Endothelial cell of umbilical vein (primary cell): ENCODE measurements around the gene ARMH3. TPM values are rescaled to one million over a fixed set of nuclear protein-coding genes. Genes with fewer than 3 reads are reported as not detected.

Experiments used
- BruUV-seq: library from RNA; stranded (reverse); fragments of 400-500 nt; replicated peaks from 2 replicates; lab custom pipeline; 2021; lab: Mats Ljungman, UMichigan
- CTCF ChIA-PET: fragments of 300-600, 350-600 bp; sonication (Branson Sonifier 250); formaldehyde crosslinking; loops from one replicate; lab custom pipeline; 2021; ENCODE audit warnings: antibody characterized with exemption, inconsistent platforms; lab: Charles Lee
- POLR2A ChIA-PET: fragments of 300-600, 350-600 bp; sonication (Branson Sonifier 250); formaldehyde crosslinking; loops from one replicate; lab custom pipeline; 2021; ENCODE audit warnings: antibody characterized with exemption, inconsistent platforms; lab: Charles Lee
- DNase-seq: peaks from one replicate; pipeline ENCODE4 v3.0.0-alpha.2; 2011; ENCODE audit warnings: low read depth, low spot score
- FAIRE-seq: peaks from 2 replicates; lab custom pipeline; 2011; peaks lifted over from hg19 to GRCh38; lab: Jason Lieb, UNC
- H2AFZ ChIP-seq: 2 replicates; pipeline ENCODE4 v1.6.0; 2012; ENCODE audit warnings: low read depth, low read length, control low read depth, inconsistent platforms
- H3K27ac ChIP-seq: 2 replicates; pipeline ENCODE4 v1.5.1; 2011; ENCODE audit warnings: low read depth, mild to moderate bottlenecking, control low read depth, low read length, moderate library complexity; ENCODE audit not compliant: insufficient read depth
- H3K27me3 ChIP-seq, 2 experiments: 2 replicates each; pipeline versions ENCODE4 v1.6.0 to v1.6.1; 2011; ENCODE audit warnings: low read length in 2 of 2, mixed read lengths in 1 of 2; ENCODE audit not compliant: control insufficient read depth in 2 of 2, insufficient read depth in 2 of 2
- H3K36me3 ChIP-seq, 2 experiments: 2 replicates in 1 of 2; 3 replicates in 1 of 2; pipeline ENCODE4 v1.5.1; 2011; ENCODE audit warnings: low read length in 2 of 2, mild to moderate bottlenecking in 1 of 2, moderate library complexity in 1 of 2; ENCODE audit not compliant: control insufficient read depth in 2 of 2, insufficient read depth in 2 of 2; ENCODE audit errors: extremely low read depth in 1 of 2
- H3K4me1 ChIP-seq: 3 replicates; pipeline ENCODE4 v1.5.1; 2011; ENCODE audit warnings: mild to moderate bottlenecking, low read length; ENCODE audit not compliant: control insufficient read depth, insufficient read depth; ENCODE audit errors: extremely low read depth
- H3K4me2 ChIP-seq: 2 replicates; pipeline ENCODE4 v1.6.1; 2011; ENCODE audit warnings: low read length, control low read depth, mixed read lengths; ENCODE audit not compliant: insufficient read depth
- H3K4me3 ChIP-seq, 3 experiments: fragments of 200-600 bp in 1 of 3; sonication (generic), shearing (Covaris generic) in 1 of 3; replicated peaks in 1 of 3; 2 replicates each; pipeline ENCODE4 v1.5.1; 2011 to 2016; ENCODE audit warnings: control low read depth in 3 of 3, low read length in 3 of 3, mild to moderate bottlenecking in 2 of 3, inconsistent platforms in 1 of 3, low read depth in 1 of 3, moderate library complexity in 1 of 3; ENCODE audit not compliant: insufficient read depth in 1 of 3
- H3K79me2 ChIP-seq: 2 replicates; pipeline ENCODE4 v1.6.0; 2012; ENCODE audit warnings: low read length, inconsistent platforms; ENCODE audit not compliant: control insufficient read depth, insufficient read depth
- H3K9ac ChIP-seq: replicated peaks from 2 replicates; pipeline ENCODE3; 2011; ENCODE audit warnings: low read length, control low read depth; ENCODE audit not compliant: insufficient read depth; ENCODE audit errors: extremely low read depth
- H3K9me1 ChIP-seq: replicated peaks from 3 replicates; pipeline ENCODE4 v1.6.0; 2011; ENCODE audit warnings: mild to moderate bottlenecking, low read length; ENCODE audit not compliant: control insufficient read depth, insufficient read depth; ENCODE audit errors: extremely low read depth
- H3K9me3 ChIP-seq: replicated peaks from 2 replicates; pipeline ENCODE4 v1.5.1; 2012; ENCODE audit warnings: low read length, inconsistent platforms; ENCODE audit not compliant: control insufficient read depth, insufficient read depth
- H4K20me1 ChIP-seq: replicated peaks from 2 replicates; pipeline ENCODE3; 2011; ENCODE audit warnings: mild to moderate bottlenecking, low read length; ENCODE audit not compliant: control insufficient read depth, insufficient read depth; ENCODE audit errors: extremely low read depth
- EZH2 ChIP-seq: IDR thresholded peaks from 2 replicates; pipeline ENCODE4 v1.6.1; 2012; ENCODE audit warnings: borderline replicate concordance, low read depth, mild to moderate bottlenecking, moderate library complexity, low read length, inconsistent platforms; ENCODE audit not compliant: severe bottlenecking
- FOS ChIP-seq: IDR thresholded peaks from 2 replicates; pipeline ENCODE4 v1.6.1; 2011; ENCODE audit warnings: mild to moderate bottlenecking, low read length, moderate library complexity, borderline replicate concordance; ENCODE audit not compliant: insufficient read depth
- GATA2 ChIP-seq: IDR thresholded peaks from 2 replicates; pipeline ENCODE4 v1.7.0; 2011; ENCODE audit warnings: low read depth, mild to moderate bottlenecking, moderate library complexity, mixed read lengths, low read length; ENCODE audit not compliant: insufficient read length, insufficient read depth
- JUN ChIP-seq: IDR thresholded peaks from 2 replicates; pipeline ENCODE4 v1.6.1; 2011; ENCODE audit warnings: borderline replicate concordance, low read depth; ENCODE audit not compliant: insufficient read length, insufficient read depth
- MAX ChIP-seq: IDR thresholded peaks from 2 replicates; pipeline ENCODE4 v1.6.1; 2011; ENCODE audit not compliant: insufficient read depth, insufficient read length
- MYC ChIP-seq: IDR thresholded peaks from one replicate; pipeline ENCODE4 v1.6.1; 2011; ENCODE audit warnings: mild to moderate bottlenecking, low read depth, low read length
- POLR2A ChIP-seq: IDR thresholded peaks from 2 replicates; pipeline ENCODE4 v1.6.1; 2012; ENCODE audit warnings: low read depth, mild to moderate bottlenecking, control low read depth, low read length
- POLR2AphosphoS5 ChIP-seq: IDR thresholded peaks from 2 replicates; pipeline ENCODE4 v1.6.1; 2012; ENCODE audit warnings: low read depth, mild to moderate bottlenecking, control low read depth, low read length, moderate library complexity; ENCODE audit not compliant: insufficient read depth
- dilution Hi-C: fragments of 300-500 bp; cut with MboI; formaldehyde crosslinking; loops from one replicate; pipeline ENCODE4 v1.15.0; 2019; ENCODE audit warnings: low sequenced_read_pairs; ENCODE audit not compliant: extremely low pct_ligation_motif_present
- intact Hi-C: fragments of 100-400 bp; cut with micrococcal nuclease; formaldehyde crosslinking; loops from one replicate; pipeline ENCODE4 v1.10.0; 2022
- polyA plus RNA-seq, 4 experiments: library from polyadenylated mRNA; depleted of rRNA in 3 of 4; stranded (reverse) in 3 of 4; unstranded in 1 of 4; fragments of >200 nt; gene quantifications; 2 replicates each; pipeline versions ENCODE4 v1.2.1 to v1.2.3, GENCODE V29; 2011 to 2012; ENCODE audit warnings: missing spikeins in 1 of 4
- total RNA-seq: library from RNA; stranded (reverse); gene quantifications from 2 replicates; pipeline ENCODE4 v1.2.3, GENCODE V29; 2021
- TF ChIP-seq, protein P1 (sequence below), 2 donors: IDR thresholded peaks; 1 replicate in 1 of 2; 2 replicates in 1 of 2; pipeline ENCODE4 v1.5.1; 2011; ENCODE audit warnings: low read length in 2 of 2, mild to moderate bottlenecking in 2 of 2, moderate library complexity in 2 of 2, control low read depth in 1 of 2, inconsistent platforms in 1 of 2, low read depth in 1 of 2; ENCODE audit not compliant: insufficient read depth in 1 of 2; ENCODE audit errors: extremely low read depth in 1 of 2

Gene ARMH3
- total and polyA plus RNA-seq, 2 donors (not counting 3 experiments of a cell fraction or from before 2014, with no cell fraction given): 13.1 to 17.6 TPM

DNA sequence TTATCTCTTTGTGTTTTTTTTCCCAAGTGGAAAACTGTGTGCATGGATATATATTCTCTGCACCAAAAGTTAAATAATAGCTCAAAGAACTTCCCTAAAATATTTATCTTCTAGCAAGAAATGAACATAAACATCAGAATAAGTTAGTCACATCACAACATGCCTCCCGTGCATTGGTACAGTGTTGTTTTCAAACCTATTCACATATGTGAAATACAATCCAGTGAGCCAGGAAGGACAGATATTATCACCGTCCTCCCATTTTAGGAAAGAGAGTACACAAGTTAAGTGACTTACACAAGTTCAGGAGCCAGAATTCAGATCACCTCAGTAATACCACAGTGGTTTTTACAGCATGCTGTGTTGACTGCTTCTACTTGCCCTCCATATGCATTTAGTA lies 22.2 kb downstream of the ARMH3 start:
- Histone ChIP-seq H3K36me3 (peaks cover 0 to 3% of the 10 kb centered on the region in 2 experiments), H3K27me3 (no peaks in the 10 kb centered on the region), H3K79me2 (no peaks in the 10 kb centered on the region), H3K9me1 (no peaks in the 10 kb centered on the region), H3K4me1 (no peaks in the 10 kb centered on the region), H3K4me2 (no peak overlapping the region), H3K4me3 (no peak overlapping the region), H2AFZ (no peak overlapping the region), H4K20me1 (no peaks in the 10 kb centered on the region), H3K9me3 (no peaks in the 10 kb centered on the region), H3K27ac (no peak overlapping the region), H3K9ac (no peak overlapping the region)
- intact Hi-C loops (no loop called here), dilution Hi-C loops (no loop called here)
- DNase-seq (no peak), FAIRE-seq (no peak)
- ChIA-PET POLR2A (no interaction called here), CTCF (interaction anchor here (1.8 kb wide), 1 partner anchor 24 kb away, joined by 8 read pairs; no protein-coding TSS in a partner anchor)
- no peak for TF ChIP-seq FOS
- TF ChIP-seq POLR2AphosphoS5: no peak
- no peak for TF ChIP-seq POLR2A
- no peak for TF ChIP-seq MYC
- no peak for TF ChIP-seq GATA2
- no peak for TF ChIP-seq JUN
- TF ChIP-seq, protein P1, sequence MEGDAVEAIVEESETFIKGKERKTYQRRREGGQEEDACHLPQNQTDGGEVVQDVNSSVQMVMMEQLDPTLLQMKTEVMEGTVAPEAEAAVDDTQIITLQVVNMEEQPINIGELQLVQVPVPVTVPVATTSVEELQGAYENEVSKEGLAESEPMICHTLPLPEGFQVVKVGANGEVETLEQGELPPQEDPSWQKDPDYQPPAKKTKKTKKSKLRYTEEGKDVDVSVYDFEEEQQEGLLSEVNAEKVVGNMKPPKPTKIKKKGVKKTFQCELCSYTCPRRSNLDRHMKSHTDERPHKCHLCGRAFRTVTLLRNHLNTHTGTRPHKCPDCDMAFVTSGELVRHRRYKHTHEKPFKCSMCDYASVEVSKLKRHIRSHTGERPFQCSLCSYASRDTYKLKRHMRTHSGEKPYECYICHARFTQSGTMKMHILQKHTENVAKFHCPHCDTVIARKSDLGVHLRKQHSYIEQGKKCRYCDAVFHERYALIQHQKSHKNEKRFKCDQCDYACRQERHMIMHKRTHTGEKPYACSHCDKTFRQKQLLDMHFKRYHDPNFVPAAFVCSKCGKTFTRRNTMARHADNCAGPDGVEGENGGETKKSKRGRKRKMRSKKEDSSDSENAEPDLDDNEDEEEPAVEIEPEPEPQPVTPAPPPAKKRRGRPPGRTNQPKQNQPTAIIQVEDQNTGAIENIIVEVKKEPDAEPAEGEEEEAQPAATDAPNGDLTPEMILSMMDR (IDR thresholded peaks at IDR 0.05; ENCODE audit: extremely low read depth in 1 of 2, insufficient read depth in 1 of 2, low read depth in 1 of 2, low read length in 2 of 2): no peak
- TF ChIP-seq EZH2: no peak
- TF ChIP-seq MAX: no peak
- no TSS peak for BruUV-seq
